Neuron (in vitro differentiated cells): ENCODE data around the gene DCX.

Experiments used
- H2AFZ ChIP-seq: one replicate; pipeline ENCODE4 v1.6.1; 2013; ENCODE audit warnings: low read depth, mild to moderate bottlenecking, inconsistent platforms, low read length, moderate library complexity
- H3K27me3 ChIP-seq: one replicate; pipeline ENCODE4 v1.6.1; 2013; ENCODE audit warnings: low read length; ENCODE audit not compliant: insufficient read depth
- H3K36me3 ChIP-seq: one replicate; pipeline ENCODE4 v1.6.1; 2013; ENCODE audit warnings: low read length; ENCODE audit not compliant: insufficient read depth
- H3K4me1 ChIP-seq: one replicate; pipeline ENCODE4 v1.6.1; 2013; ENCODE audit warnings: low read length; ENCODE audit not compliant: insufficient read depth
- H3K4me3 ChIP-seq: 2 replicates; pipeline ENCODE4 v1.5.1; 2013; ENCODE audit warnings: mild to moderate bottlenecking, low read length, moderate library complexity
- H3K9me3 ChIP-seq: one replicate; pipeline ENCODE4 v1.6.1; 2013; ENCODE audit warnings: low read length

The DCX gene

DNA sequence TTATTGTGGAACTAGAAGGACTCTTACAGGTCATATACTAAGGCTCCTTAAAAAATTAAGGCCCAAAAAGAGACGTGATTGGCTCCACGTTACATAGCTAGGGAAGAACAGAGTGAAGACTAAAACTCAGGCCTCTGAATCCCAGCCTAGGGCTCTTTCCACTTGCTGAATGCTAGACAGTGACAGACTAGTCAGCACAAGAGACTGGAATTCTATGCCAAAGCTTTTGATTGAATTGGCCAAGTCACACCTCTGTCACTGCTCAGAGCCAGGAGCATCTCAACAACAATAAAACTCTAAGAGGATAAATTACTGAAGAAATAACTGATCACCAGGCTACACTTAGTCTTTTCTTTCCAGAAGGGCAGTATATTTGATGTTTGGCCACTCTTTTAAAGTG lies 16.8 kb downstream of the DCX start:
- Histone ChIP-seq H2AFZ (no peak overlapping the region), H3K9me3 (no peaks in the 10 kb centered on the region), H3K4me1 (peaks cover 15% of the 10 kb centered on the region), H3K4me3 (no peak overlapping the region), H3K27me3 (no peaks in the 10 kb centered on the region), H3K36me3 (no peaks in the 10 kb centered on the region)

DNA sequence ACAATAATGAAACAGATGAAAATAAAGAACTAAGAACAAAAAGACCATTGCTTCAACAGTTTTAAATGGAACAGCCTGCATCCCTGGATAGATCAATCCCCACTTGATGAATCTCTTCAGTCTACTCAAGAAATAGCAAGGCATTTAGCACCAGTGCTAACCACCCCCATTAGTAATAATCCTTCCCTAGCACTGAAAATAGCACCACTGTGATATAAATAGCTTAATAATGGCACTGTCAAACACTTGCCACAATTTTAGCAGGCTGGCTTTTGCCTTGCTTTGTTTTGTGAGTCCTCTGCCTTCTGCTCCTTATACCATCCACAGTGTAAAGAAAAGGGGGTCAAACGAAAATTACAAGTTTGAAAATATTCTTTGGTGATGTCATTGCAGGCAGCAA lies 17.4 kb downstream of the DCX start:
- no peak overlapping the region for H2AFZ ChIP-seq
- H3K4me1 ChIP-seq = peaks cover 15% of the 10 kb centered on the region
- no peak overlapping the region for H3K4me3 ChIP-seq
- no peaks in the 10 kb centered on the region for H3K27me3 ChIP-seq
- no peaks in the 10 kb centered on the region for H3K9me3 ChIP-seq
- no peaks in the 10 kb centered on the region for H3K36me3 ChIP-seq

DNA sequence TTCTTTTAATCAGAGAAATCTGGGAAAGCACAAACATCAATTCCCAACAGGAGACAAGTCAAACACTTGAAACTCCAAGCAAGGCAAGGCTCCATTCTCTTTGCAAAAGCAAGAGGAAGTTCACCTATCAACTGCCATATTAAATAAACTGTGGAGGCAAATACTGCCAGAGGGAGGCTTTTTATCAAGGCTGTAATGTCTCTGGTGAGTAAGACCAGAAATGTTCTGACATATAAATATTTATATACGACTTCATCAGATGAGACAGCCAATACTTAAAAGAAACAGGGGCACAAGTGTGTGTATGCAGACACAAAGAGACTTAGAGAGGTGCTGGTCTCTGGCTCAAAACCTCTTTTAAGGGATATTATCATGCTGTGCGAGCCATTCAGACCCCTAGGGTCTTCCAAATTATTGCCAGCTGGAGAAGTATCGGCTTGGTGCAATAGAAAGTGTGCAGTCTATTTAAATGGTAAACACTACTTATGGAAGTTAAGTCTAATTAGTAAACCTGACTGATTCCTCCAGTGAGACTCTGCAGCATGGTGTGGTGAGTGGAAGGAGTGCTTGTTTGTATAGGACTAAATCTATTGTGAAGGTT lies 24.4 kb downstream of the DCX start:
- H3K9me3 ChIP-seq = no peaks in the 10 kb centered on the region
- no peak overlapping the region for H3K4me3 ChIP-seq
- H3K27me3 ChIP-seq = no peaks in the 10 kb centered on the region
- H2AFZ ChIP-seq = no peak overlapping the region
- peaks cover 4% of the 10 kb centered on the region for H3K4me1 ChIP-seq
- no peaks in the 10 kb centered on the region for H3K36me3 ChIP-seq

DNA sequence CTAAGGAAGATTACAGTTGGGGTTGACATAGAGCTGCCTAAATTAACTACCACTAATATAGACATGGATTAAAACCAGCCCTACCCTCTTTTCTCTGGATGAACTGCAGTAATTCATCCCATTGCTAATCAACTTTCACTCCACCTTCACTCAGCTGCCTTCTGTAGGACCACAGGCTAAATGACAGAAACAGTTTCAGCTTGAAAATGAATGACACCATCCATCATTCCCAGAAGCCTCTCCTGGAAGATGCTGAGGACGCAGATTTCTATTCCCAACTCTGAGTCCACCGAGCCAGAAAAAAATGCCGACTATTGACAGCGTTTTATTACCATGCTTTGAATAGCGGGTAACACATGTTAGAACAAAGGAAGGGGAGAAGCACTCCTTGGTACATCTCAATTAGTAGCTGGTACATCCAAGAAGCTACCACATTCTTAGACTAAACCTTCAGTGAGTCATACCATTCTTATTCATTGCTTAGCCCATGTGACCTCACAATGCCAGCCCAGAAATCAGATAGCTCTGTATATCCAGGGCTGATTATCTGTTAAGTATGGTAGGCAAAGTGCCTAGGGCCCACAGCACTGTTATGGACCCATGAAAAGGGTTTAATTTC lies 25.3 kb downstream of the DCX start:
- Histone ChIP-seq H3K27me3 (no peaks in the 10 kb centered on the region), H3K36me3 (no peaks in the 10 kb centered on the region), H2AFZ (no peak overlapping the region), H3K9me3 (no peaks in the 10 kb centered on the region), H3K4me3 (no peak overlapping the region), H3K4me1 (peaks cover 4% of the 10 kb centered on the region)

DNA sequence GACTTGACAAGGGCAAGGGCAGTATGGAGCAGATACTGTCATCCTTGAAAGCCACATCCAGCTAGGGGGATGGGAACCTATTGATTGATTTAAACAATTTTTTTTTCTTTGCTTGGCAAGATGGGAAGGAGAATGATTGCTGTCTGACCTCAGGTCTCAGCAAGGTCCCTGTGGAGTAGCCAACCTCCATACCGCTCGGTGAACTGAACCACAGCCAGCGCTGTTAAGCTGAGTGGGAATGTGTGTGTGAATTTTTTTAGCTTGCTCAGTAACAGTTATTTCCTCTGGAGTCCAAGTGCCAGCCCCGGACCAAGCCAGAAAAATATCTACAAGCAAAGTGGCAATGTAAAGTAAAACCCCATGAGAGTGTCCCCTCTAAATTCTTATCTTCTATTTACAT lies 25.9 kb downstream of the DCX start:
- no peak overlapping the region for H3K4me3 ChIP-seq
- no peak overlapping the region for H2AFZ ChIP-seq
- H3K36me3 ChIP-seq = no peaks in the 10 kb centered on the region
- H3K9me3 ChIP-seq = no peaks in the 10 kb centered on the region
- H3K4me1 ChIP-seq = peaks cover 4% of the 10 kb centered on the region
- no peaks in the 10 kb centered on the region for H3K27me3 ChIP-seq

DNA sequence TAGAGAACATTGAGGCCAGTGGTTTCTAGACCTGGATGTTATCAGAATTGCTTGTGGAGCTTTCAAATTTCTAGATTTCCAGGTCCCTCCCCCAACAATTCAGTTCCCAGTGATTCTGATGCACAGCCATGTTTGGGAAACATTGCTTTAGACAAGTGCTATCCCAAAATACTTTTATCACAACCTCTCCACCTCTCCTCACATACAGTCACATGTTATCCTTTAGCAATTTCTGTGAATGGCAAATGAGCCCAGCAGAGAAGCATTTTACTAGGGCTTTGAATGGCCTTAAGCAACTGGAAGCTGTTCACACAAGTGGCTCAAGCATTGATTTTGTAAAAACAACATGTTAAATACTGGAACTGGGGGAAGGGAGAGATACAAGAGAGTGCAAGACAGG lies 29.7 kb downstream of the DCX start:
- Histone ChIP-seq H3K9me3 (no peaks in the 10 kb centered on the region), H3K36me3 (no peaks in the 10 kb centered on the region), H2AFZ (no peak overlapping the region), H3K27me3 (no peaks in the 10 kb centered on the region), H3K4me1 (peaks cover 10% of the 10 kb centered on the region), H3K4me3 (no peak overlapping the region)

DNA sequence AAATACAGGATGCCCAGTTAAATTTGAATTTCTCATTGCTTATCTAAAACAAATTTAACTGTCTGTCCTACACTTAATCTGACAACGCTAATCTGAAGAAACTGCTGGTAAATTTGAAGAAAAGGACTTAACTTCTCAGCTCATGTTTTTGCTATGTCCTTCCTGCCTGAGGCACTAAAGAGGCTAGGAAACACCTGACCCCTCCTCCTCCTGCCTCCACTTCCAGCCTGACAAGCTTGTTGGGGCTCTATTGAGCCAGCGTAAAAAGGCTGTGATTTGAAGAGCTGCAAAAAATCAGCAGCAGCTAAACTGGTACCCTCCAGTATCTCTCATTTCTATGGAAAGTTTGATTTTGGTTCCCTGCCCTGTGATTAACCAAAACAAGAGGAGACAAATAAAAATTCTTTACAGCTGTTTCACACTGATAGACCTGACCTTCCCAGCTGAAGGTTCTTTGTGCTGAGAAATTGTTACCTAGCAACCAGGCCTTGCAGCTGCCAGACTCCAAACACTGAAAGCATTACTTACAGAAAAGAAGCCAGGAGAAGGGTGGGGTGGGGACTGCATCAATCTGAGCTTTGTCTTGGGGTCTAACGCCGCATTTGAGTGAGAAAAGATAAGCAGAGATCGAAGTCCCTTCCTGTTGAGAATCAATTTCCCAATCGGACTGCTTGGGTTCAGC lies 35.0 kb downstream of the DCX start:
- H3K4me1 ChIP-seq = peaks cover 23% of the 10 kb centered on the region
- H3K9me3 ChIP-seq = no peaks in the 10 kb centered on the region
- H3K36me3 ChIP-seq = no peaks in the 10 kb centered on the region
- no peak overlapping the region for H2AFZ ChIP-seq
- no peaks in the 10 kb centered on the region for H3K27me3 ChIP-seq
- no peak overlapping the region for H3K4me3 ChIP-seq

DNA sequence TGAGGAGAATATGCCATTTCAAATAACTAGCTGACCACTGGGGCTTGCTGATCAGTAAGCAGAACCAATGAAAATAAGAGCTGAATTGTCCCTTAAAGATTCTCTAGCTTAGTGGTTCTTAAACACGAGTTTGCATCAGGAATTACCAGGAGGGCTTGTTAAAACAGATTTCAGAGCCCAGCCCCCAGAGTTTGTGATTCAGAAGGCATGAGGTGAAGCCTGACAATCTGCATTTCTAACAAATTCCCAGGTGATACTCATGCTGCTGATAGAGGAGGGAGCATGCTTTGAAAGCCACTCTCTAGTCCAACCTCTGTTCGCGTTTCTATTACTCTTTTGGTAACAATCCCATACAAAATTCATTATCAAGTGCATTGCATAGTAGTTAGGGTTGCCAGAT lies 35.5 kb downstream of the DCX start:
- H3K4me3 ChIP-seq = no peak overlapping the region
- no peak overlapping the region for H2AFZ ChIP-seq
- H3K36me3 ChIP-seq = no peaks in the 10 kb centered on the region
- H3K27me3 ChIP-seq = no peaks in the 10 kb centered on the region
- H3K9me3 ChIP-seq = no peaks in the 10 kb centered on the region
- peaks cover 25% of the 10 kb centered on the region for H3K4me1 ChIP-seq

DNA sequence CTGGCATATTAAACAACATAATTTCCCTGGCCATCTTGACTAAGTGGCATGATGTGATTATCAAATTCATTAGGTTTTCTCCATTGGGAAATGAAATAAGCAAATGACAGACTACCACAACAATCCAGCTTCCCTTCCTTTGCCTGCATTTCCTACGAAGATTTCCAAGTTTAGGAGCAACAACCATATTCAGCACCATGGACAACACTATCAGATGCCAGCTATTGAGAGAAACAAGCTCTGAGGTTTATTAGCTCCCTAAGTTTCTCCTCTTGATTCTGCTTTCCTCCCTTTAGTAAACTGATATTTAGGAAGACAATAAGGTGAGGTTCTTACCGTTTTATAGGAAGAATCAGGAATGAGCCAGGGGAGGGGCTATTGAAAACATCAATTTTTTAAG lies 36.2 kb downstream of the DCX start:
- no peaks in the 10 kb centered on the region for H3K27me3 ChIP-seq
- H3K4me3 ChIP-seq = no peak overlapping the region
- no peak overlapping the region for H2AFZ ChIP-seq
- no peaks in the 10 kb centered on the region for H3K9me3 ChIP-seq
- H3K4me1 ChIP-seq = peaks cover 25% of the 10 kb centered on the region
- H3K36me3 ChIP-seq = no peaks in the 10 kb centered on the region

DNA sequence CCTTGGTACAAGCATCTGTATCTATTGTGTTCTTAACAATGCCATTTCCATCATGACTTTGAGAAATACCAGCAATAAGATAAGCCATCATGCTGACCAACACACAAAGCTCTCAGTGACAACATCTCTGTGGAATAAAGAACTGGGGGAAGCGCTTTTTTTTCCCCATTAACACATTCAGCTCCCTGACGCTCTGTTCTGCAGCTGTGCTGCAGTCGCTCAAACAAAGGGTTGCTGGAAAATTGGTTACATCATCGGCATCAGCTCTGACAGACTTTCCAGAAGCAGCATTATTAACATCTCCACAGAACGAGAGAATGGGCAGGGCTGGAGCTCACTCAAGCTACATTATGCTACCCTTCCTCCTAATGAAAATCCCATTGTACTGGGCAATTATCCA lies 39.9 kb downstream of the DCX start:
- no peak overlapping the region for H3K4me3 ChIP-seq
- no peaks in the 10 kb centered on the region for H3K27me3 ChIP-seq
- H3K9me3 ChIP-seq = no peaks in the 10 kb centered on the region
- H2AFZ ChIP-seq = no peak overlapping the region
- H3K4me1 ChIP-seq = peaks cover 13% of the 10 kb centered on the region
- no peaks in the 10 kb centered on the region for H3K36me3 ChIP-seq

DNA sequence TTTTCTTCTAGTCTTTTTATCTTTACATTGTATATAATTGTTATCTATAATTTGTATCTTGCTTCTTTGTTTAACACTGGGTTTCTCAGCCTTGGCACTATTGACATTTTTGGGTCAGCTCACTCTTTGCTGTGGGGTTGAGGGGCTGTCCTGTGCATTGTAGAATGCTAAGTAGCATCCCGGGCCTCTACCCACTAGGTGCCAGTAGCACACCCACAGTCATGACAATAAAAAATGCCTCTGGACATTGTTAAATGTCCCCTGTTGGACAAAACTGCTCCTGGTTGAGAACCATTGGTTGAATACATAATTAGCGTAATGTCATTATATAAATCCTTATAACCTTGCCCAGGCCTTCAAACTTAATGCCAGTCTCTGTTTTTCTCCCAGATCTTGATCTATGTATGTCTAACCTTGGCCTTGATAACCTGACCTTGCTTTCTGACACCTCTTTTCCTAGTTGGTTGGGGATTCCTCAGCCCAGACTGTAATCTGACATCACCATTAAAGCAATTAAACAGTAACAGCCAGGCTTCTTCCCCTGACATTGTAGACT lies 46.1 kb downstream of the DCX start:
- no peaks in the 10 kb centered on the region for H3K9me3 ChIP-seq
- no peaks in the 10 kb centered on the region for H3K27me3 ChIP-seq
- no peaks in the 10 kb centered on the region for H3K36me3 ChIP-seq
- H3K4me1 ChIP-seq = no peaks in the 10 kb centered on the region
- H3K4me3 ChIP-seq = no peak overlapping the region
- H2AFZ ChIP-seq = no peak overlapping the region

DNA sequence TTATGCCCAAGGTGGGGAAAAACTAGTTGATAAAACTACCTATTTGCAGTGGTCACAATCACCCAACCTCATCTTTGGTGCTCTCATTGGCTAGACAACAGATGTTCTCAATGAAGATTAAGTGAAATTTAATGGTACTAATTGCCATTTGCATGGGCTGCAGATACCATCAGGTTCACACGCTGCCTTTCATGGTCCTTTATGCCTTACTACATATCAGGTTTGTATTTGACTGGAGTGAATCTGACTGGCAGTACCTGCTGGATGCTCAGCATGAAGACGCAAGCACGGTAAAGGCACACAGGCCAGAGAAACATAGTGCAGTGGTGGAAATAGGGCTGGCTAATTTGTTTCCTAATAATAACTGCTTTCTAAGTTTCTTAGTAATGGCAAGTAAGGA lies 48.3 kb downstream of the DCX start:
- Histone ChIP-seq H3K9me3 (no peaks in the 10 kb centered on the region), H3K4me3 (no peak overlapping the region), H3K27me3 (no peaks in the 10 kb centered on the region), H3K36me3 (no peaks in the 10 kb centered on the region), H2AFZ (no peak overlapping the region), H3K4me1 (no peaks in the 10 kb centered on the region)

DNA sequence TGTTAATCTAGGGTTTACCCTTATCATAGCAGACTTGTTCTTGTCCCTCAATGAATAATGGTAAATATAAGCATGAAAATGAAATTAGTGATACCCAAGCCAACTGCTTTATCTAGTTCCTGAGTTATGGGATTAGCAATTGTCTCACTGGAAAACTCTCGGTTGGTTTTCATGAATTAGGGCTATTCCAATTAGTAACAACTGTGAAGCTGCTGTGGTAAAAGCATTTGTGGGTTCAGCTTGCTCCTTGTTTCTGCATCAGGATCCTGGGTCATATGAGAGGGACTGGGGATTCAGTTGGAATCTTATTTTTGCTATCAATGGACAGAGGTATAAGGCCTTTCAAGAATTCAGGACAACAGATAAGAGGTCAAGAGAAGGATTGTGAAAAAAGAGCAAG lies 50.2 kb downstream of the DCX start:
- H3K4me1 ChIP-seq = no peaks in the 10 kb centered on the region
- H3K27me3 ChIP-seq = no peaks in the 10 kb centered on the region
- H2AFZ ChIP-seq = no peak overlapping the region
- H3K36me3 ChIP-seq = no peaks in the 10 kb centered on the region
- no peaks in the 10 kb centered on the region for H3K9me3 ChIP-seq
- no peak overlapping the region for H3K4me3 ChIP-seq
